Neural cell (in vitro differentiated cells): ENCODE data around the gene SERPINB2.

Source experiments
- CTCF ChIP-seq: fragments of 450-650 bp; IDR thresholded peaks from 2 replicates; pipeline ENCODE4 v1.5.1; 2014; ENCODE audit warnings: antibody characterized with exemption, mild to moderate bottlenecking, moderate library complexity; ENCODE audit not compliant: poor library complexity, severe bottlenecking
- EP300 ChIP-seq: fragments of 450-650 bp; conservative IDR thresholded peaks from 2 replicates; pipeline ENCODE4 v1.6.1; 2014; ENCODE audit warnings: antibody characterized with exemption, mild to moderate bottlenecking, moderate library complexity; ENCODE audit not compliant: poor library complexity, severe bottlenecking
- EZH2 ChIP-seq: fragments of 200-600, 300-800 bp; shearing (Covaris generic), sonication (generic); IDR thresholded peaks from 2 replicates; pipeline ENCODE4 v1.6.1; 2014; ENCODE audit warnings: antibody characterized with exemption, low read length, borderline replicate concordance, mild to moderate bottlenecking; ENCODE audit not compliant: insufficient read depth, poor library complexity, severe bottlenecking
- POLR2AphosphoS5 ChIP-seq: IDR thresholded peaks from 2 replicates; pipeline ENCODE4 v1.6.1; 2012
- RAD21 ChIP-seq: fragments of 450-650 bp; conservative IDR thresholded peaks from 2 replicates; pipeline ENCODE4 v1.6.1; 2014; ENCODE audit warnings: antibody characterized with exemption, mild to moderate bottlenecking, moderate library complexity
- TF ChIP-seq, protein P1 (sequence below): IDR thresholded peaks from 2 replicates; pipeline ENCODE4 v1.6.1; 2012; ENCODE audit warnings: borderline replicate concordance

DNA sequence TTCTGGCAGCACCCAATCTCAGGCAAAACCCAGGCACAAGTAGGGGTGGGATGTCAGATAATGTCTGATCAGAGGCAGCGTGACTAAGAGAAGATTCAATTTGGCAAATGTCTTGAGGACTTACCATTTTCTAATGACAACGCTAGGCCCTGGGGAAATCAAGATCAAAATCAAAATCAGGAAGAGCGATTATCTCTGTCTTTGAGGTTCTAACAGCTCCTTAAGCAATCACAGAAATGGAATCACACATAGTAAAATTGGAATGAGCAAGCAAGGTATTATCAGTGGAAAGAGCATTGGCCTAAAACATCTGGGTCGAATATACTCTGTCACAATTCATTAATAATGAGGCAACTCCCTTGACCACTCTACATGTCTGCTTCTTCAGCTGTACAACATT is 8.6 kb upstream of the SERPINB2 start:
- TF ChIP-seq, protein P1, sequence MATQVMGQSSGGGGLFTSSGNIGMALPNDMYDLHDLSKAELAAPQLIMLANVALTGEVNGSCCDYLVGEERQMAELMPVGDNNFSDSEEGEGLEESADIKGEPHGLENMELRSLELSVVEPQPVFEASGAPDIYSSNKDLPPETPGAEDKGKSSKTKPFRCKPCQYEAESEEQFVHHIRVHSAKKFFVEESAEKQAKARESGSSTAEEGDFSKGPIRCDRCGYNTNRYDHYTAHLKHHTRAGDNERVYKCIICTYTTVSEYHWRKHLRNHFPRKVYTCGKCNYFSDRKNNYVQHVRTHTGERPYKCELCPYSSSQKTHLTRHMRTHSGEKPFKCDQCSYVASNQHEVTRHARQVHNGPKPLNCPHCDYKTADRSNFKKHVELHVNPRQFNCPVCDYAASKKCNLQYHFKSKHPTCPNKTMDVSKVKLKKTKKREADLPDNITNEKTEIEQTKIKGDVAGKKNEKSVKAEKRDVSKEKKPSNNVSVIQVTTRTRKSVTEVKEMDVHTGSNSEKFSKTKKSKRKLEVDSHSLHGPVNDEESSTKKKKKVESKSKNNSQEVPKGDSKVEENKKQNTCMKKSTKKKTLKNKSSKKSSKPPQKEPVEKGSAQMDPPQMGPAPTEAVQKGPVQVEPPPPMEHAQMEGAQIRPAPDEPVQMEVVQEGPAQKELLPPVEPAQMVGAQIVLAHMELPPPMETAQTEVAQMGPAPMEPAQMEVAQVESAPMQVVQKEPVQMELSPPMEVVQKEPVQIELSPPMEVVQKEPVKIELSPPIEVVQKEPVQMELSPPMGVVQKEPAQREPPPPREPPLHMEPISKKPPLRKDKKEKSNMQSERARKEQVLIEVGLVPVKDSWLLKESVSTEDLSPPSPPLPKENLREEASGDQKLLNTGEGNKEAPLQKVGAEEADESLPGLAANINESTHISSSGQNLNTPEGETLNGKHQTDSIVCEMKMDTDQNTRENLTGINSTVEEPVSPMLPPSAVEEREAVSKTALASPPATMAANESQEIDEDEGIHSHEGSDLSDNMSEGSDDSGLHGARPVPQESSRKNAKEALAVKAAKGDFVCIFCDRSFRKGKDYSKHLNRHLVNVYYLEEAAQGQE: no peak
- TF ChIP-seq CTCF (no peak), POLR2AphosphoS5 (no peak), EZH2 (no peak), RAD21 (no peak), EP300 (no peak)
